Right cardiac atrium (tissue), 5 donors: ENCODE data around the gene AGAP3. TPM values are rescaled to one million over a fixed set of nuclear protein-coding genes. Genes with fewer than 3 reads are reported as not detected.

Source experiments
- ATAC-seq, 2 donors: fragments of 200-7000 bp; cut with Tn5 transposase; one replicate each; pipeline versions ENCODE4 v1.8.0 to v1.9.1; 2020; ENCODE audit warnings: moderate library complexity in 2 of 2, mild to moderate bottlenecking in 1 of 2
- DNase-seq, 3 donors: peaks; one replicate each; pipeline ENCODE4 v3.0.0-alpha.2; 2020
- H3K27ac ChIP-seq: one replicate; pipeline ENCODE4 v1.5.1; 2013; ENCODE audit warnings: mild to moderate bottlenecking, low read length, control low read depth, moderate library complexity
- H3K27me3 ChIP-seq: one replicate; pipeline ENCODE4 v1.6.1; 2013; ENCODE audit not compliant: control insufficient read depth, insufficient read depth
- H3K4me1 ChIP-seq: one replicate; pipeline ENCODE4 v1.6.1; 2013; ENCODE audit warnings: low read length; ENCODE audit not compliant: control insufficient read depth, insufficient read depth
- H3K4me3 ChIP-seq: one replicate; pipeline ENCODE4 v1.5.1; 2013; ENCODE audit warnings: low read length, control low read depth
- H3K9me3 ChIP-seq: one replicate; pipeline ENCODE4 v1.6.1; 2013; ENCODE audit warnings: low read length; ENCODE audit not compliant: control insufficient read depth
- WGBS: extraction: QIAGEN DNeasy Blood & Tissue Kit; methylation state at CpG from one replicate; pipeline ENCODE4 v1.1.7; 2013; 5-methylcytosine and 5-hydroxymethylcytosine counted together
- intact Hi-C, 4 donors: fragments of 100-400 bp; cut with DNase I; formaldehyde crosslinking; loops; one replicate each; pipeline versions ENCODE4 v1.11.0 to v1.14.0; 2022 to 2023
- polyA plus RNA-seq: library from polyadenylated mRNA; stranded (reverse); fragments of 200-250 nt; gene quantifications from one replicate; pipeline ENCODE4 v1.2.3, GENCODE V29; 2013
- total RNA-seq, 4 donors: library from RNA; stranded (reverse); fragmentation: NEBNext Ultra II Directional; extraction: Animal tissue kit (Norgen Biotek cat#: 25700); gene quantifications; one replicate each; pipeline ENCODE4 v1.2.1, GENCODE V29; 2021
- donor health status: healthy with polysubstance abuse.
- donor health status: DM: no; HTN: yes; CAD: no.
- donor health status: DM: no; HTN: no; CAD: no.
- donor health status: DM: no; HTN: yes; CAD: no; lungs with severe emphysema.
- donor health status: DM: yes; HTN: yes; CAD: no.

AGAP3 gene
- total and polyA plus RNA-seq, 5 donors = 58.3 to 78.8 (median 64.8) TPM

DNA sequence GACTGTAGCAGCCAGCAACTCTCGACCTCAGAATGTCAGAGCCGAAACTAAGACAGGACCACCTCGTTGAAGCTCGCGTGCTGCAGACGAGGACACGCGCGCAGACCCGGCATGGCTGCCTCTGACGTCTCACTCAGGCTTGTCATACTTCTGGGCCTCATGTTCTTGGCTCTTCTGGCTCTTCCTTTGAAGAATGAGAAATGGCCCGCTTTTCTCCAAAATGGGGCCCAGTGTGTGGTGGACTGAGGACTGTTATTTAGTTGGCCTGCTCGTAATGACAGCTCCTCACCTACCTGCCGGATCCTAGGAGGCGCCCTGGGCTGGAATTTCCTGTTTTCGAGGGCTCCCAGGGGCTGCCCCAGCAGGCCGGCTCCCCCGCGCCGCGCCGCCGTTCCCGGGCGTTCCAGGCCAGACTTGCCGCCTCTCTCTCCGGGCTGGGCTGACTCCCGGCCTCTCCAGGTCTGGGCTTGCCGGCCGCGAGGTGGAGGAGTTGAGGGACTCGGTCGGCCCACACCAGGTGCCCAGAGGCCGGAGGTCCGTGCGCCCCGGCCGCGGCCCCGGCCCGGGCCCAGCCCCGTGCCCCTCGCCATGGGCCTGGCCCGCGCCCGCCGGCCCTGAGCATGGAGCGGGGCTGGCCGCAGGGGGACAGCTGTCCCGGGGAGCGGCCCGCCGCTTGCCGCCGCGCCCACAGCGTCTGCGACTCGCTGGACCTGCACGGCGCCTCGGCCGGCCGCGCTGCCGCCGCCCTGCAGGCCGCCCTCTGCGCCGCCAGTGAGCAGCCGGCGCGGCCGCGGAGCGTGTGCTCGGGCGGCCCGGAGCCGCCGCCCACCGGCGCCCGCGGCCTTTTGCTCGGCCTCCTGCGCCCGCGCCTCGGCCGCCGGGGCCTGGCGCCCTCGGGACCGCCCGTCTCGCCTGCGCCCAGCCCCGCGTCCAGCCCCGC is 28.1 kb downstream of the AGAP3 start:
- DNase-seq = peak in 1 of 3 donors; percentile 55
- no peak for ATAC-seq
- intact Hi-C loops = loop anchor here in 2 of 4 donors (10.0 kb wide), 2 partner anchors 90 to 100 kb away; partner anchors contain the start of genes ABCB8 (in 1 of the 2) and ATG9B (in 1 of the 2)
- Histone ChIP-seq H3K4me1 (peaks cover 3% of the 10 kb centered on the region), H3K4me3 (peak overlapping the region; percentile 60), H3K9me3 (no peaks in the 10 kb centered on the region), H3K27ac (no peak overlapping the region), H3K27me3 (no peaks in the 10 kb centered on the region)
- WGBS = 24% methylated on average over 101 of the region's 101 CpGs

DNA sequence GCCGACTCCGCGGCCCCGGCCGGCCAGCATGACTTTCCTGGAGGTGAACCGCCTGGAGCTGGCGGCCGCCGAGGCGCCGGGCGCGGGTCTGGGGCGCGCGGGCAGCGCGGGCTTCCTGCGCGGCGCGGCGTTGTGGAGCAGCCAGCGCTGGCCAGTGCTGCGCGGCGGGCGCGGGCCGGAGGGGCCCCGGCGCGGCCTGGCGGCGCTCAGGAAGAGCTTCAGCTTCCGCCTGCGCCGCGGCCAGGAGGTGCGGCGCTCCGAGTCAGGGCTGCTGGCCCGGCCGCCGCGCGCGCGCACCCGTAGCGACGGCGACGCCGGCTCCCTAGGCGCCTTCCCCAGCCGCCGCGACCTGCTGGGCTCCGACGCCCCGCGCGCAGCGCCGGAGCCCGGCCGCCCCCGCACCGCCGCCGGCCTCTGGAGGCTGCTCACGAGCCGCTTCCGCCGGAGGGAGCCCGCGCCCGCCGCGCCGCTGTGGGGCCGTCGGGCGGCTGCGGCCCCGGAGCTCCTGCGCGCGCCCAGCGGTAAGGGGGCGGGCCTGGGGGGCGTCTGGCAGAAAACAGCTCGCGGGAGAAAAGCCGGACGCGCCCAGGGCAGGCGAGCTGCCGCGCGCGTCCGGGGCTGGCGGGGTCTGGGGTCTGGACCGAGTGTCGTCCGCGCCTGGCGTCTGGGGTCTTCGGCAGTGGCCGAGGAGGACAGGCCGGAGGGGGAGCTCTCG is 29.0 kb downstream of the AGAP3 start:
- Histone ChIP-seq H3K27me3 (no peaks in the 10 kb centered on the region), H3K9me3 (no peaks in the 10 kb centered on the region), H3K4me3 (peak overlapping the region; percentile 60), H3K27ac (no peak overlapping the region), H3K4me1 (peaks cover 3% of the 10 kb centered on the region)
- ATAC-seq = peak; percentile 22 to 31
- intact Hi-C loops = loop anchor here in 2 of 4 donors (10.0 kb wide), 2 partner anchors 90 to 100 kb away; partner anchors contain the start of genes ABCB8 (in 1 of the 2) and ATG9B (in 1 of the 2)
- 5% methylated on average over 114 of the region's 114 CpGs for WGBS
- peak in 2 of 3 donors; percentile 62 to 72 for DNase-seq

DNA sequence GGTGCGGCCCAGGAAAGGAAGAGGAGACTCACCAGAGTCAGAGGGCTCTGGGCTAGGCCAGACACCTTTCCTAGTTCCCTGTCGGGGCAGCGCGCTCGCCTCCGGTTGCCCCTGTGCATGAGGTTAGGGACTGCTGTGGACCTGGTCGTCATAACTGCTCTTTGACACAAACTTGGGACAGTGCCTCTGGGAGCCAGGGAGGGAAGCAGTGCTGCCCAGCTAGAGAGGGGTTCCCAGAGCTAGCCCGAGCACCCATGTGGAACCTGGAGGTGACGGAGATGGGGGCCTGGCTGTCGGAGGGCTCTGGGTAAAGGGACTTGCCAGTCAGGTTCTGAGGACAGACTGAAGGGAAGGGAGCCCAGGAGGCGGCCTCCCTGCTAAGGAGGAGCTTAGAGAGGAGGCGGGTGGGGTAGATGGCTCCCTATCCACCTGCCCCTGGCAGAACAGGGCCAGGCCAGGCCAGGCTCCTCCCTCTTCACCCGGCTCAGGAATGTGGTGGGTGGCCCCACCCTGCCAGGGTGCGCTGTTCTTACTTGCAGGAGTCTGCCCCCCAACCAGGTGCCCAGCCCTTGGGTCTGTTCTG is 29.7 kb downstream of the AGAP3 start:
- 81% methylated on average over 14 of the region's 14 CpGs for WGBS
- H3K27ac ChIP-seq = no peak overlapping the region
- peak in 1 of 2 donors; percentile 2 for ATAC-seq

DNA sequence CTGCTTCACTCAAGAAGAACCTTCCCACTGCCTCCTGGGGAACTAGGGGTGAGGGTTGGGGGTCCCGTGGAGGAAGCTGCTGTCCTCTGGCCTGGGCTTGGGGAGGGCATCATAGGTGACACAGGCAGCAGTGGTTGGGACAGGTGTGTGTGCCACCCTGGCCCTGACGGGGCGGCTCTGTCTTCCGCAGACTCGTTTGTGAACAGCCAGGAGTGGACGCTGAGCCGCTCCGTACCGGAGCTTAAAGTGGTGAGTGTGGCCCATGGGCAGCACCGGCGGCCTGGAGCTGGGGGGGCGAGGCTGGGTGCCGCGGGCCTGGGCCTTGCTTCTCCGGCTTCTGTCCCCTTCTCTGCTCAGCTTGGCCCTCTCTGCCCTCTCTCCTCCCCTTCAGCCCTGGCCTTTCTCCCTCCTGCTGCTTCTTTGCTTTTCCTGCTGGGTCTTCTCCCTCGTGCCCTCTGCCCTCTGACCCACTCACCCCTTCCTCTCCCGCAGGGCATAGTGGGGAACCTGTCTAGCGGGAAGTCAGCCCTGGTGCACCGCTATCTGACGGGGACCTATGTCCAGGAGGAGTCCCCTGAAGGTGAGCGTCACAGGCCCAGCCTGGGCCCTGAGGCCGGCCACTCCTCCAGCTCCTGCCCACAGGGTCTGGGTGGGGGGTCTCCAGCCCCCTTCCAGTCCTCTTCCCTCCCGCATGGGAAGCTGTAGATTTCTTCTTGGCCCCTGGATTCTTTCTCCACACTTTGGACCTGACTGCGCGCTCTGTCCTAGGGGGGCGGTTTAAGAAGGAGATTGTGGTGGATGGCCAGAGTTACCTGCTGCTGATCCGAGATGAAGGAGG is 30.5 kb downstream of the AGAP3 start:
- ATAC-seq = no peak
- 93% methylated on average over 27 of the region's 27 CpGs for WGBS
- peak in 1 of 3 donors; percentile 62 for DNase-seq
- H3K4me3 ChIP-seq = no peak overlapping the region
- H3K27me3 ChIP-seq = no peaks in the 10 kb centered on the region
- intact Hi-C loops = loop anchor here in 2 of 4 donors (10.0 kb wide), 2 partner anchors 92 to 102 kb away; partner anchors contain the start of genes ABCB8 (in 1 of the 2) and ATG9B (in 1 of the 2)
- H3K4me1 ChIP-seq = peaks cover 3% of the 10 kb centered on the region
- no peaks in the 10 kb centered on the region for H3K9me3 ChIP-seq
- no peak overlapping the region for H3K27ac ChIP-seq

More for the DNA sequence above, 29.7 kb downstream of the AGAP3 start:
- Histone ChIP-seq H3K4me3 (no peak overlapping the region), H3K9me3 (no peaks in the 10 kb centered on the region), H3K27me3 (no peaks in the 10 kb centered on the region), H3K4me1 (peaks cover 3% of the 10 kb centered on the region)
- intact Hi-C loops = loop anchor here in 2 of 4 donors (10.0 kb wide), 2 partner anchors 91 to 101 kb away; partner anchors contain the start of genes ABCB8 (in 1 of the 2) and ATG9B (in 1 of the 2)
- peak in 1 of 3 donors; percentile 62 for DNase-seq

DNA sequence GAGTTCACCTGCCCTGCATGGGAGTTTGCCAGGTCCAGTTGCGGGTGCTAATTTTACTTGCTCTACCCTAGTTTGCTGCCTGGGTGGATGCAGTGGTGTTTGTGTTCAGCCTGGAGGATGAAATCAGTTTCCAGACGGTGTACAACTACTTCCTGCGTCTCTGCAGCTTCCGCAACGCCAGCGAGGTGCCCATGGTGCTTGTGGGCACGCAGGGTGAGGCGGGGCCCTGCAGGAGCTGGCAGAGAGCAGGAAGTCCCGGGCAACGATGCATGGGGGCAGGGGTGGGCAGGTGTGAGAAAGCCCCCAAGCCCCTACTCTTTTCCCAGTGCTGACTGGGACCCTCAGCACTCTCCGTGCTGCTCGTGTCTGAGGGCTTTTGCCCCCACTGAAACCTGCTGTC is 31.3 kb downstream of the AGAP3 start:
- intact Hi-C loops = loop anchor here in 2 of 4 donors (10.0 kb wide), 2 partner anchors 93 to 103 kb away; partner anchors contain the start of genes ABCB8 (in 1 of the 2) and ATG9B (in 1 of the 2)
- no peak for ATAC-seq
- DNase-seq = peak in 1 of 3 donors; percentile 34
- Histone ChIP-seq H3K9me3 (no peaks in the 10 kb centered on the region), H3K27ac (no peak overlapping the region), H3K4me1 (peaks cover 3% of the 10 kb centered on the region), H3K27me3 (no peaks in the 10 kb centered on the region), H3K4me3 (no peak overlapping the region)
- 90% methylated on average over 12 of the region's 12 CpGs for WGBS

DNA sequence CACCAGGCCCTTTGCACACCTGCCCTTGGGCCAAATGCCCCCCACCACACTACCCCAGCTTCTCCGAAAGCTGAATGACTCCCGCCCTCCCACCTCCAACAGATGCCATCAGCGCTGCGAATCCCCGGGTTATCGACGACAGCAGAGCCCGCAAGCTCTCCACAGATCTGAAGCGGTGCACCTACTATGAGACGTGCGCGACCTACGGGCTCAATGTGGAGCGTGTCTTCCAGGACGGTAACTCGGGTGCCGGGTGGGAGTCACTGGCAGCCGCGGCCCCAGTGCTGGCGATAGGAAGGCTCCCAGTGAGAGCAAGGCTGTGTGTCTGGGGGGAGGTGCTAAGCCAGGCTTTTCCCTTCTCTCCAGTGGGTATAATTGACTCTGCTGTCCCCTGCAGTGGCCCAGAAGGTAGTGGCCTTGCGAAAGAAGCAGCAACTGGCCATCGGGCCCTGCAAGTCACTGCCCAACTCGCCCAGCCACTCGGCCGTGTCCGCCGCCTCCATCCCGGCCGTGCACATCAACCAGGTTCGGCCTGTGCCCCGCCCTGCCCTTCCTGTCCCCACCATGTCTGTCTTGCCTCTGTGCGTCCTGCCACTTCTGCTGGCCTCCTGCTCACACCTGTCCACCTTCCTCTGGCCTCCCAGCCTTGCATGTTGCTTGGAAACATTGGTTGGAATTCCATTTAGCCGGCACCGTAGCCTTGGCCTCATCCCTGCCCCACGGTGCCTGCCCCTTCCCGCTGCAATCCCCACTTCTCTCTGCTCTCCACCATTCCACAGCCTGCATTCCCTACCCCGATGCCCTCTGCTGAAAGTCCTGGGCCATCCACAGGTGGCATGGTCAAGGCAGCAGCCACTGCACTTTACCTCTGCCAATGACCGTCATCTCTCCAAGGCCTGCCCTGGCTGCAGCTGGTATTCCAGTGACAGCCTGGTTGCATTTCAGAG is 32.1 kb downstream of the AGAP3 start:
- H3K27ac ChIP-seq = no peak overlapping the region
- ATAC-seq (no peak), DNase-seq (peak in 1 of 3 donors; percentile 52)
- intact Hi-C loops = loop anchor here in 2 of 4 donors (10.0 kb wide), 2 partner anchors 94 to 104 kb away; partner anchors contain the start of genes ABCB8 (in 1 of the 2) and ATG9B (in 1 of the 2)
- no peak overlapping the region for H3K4me3 ChIP-seq
- H3K27me3 ChIP-seq = no peaks in the 10 kb centered on the region
- 93% methylated on average over 38 of the region's 38 CpGs for WGBS
- H3K9me3 ChIP-seq = no peaks in the 10 kb centered on the region
- peaks cover 3% of the 10 kb centered on the region for H3K4me1 ChIP-seq

DNA sequence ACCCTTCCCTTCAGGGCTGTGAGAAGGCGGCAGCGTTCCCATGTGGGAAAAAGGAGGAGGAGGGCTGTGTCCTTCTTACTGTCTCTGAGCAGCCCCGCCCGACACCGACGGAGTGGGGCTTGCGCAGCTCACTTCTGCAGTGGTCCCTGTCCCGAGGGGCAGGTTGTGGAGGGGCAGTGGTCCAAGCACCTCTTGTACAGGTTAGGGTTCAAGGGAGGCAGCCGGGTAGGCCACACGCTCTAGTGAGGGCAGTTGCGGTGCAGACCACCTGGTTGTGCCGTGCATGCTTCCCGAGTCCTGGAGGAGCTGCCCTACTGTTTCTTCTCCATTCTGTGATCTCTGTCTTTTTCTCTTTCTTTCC is 32.8 kb downstream of the AGAP3 start:
- no peak for ATAC-seq

DNA sequence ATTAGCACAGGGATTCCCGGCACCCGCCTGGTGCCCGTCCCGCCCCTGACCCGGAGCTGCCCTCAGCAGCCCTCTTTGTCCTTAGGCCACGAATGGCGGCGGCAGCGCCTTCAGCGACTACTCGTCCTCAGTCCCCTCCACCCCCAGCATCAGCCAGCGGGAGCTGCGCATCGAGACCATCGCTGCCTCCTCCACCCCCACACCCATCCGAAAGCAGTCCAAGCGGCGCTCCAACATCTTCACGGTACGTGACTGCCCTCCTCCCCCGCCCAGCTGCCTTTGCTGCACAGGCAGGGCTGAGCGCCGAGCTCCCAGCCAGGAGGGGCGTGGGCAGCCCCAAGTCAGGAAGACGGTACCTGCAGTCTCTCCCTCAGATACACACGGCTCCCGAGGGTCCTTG is 33.6 kb downstream of the AGAP3 start:
- Histone ChIP-seq H3K4me1 (no peaks in the 10 kb centered on the region), H3K4me3 (no peak overlapping the region), H3K27me3 (no peaks in the 10 kb centered on the region), H3K27ac (no peak overlapping the region), H3K9me3 (no peaks in the 10 kb centered on the region)
- DNase-seq (peak in 1 of 3 donors; percentile 44), ATAC-seq (no peak)
- intact Hi-C loops = loop anchor here in 2 of 4 donors (10.0 kb wide), 3 partner anchors 95 to 185 kb away; partner anchors contain the start of genes ABCB8 (in 1 of the 2) and ATG9B (in 1 of the 2)
- WGBS = 92% methylated on average over 27 of the region's 27 CpGs

More for the DNA sequence above, 32.8 kb downstream of the AGAP3 start:
- intact Hi-C loops = loop anchor here in 2 of 4 donors (10.0 kb wide), 2 partner anchors 94 to 104 kb away; partner anchors contain the start of genes ABCB8 (in 1 of the 2) and ATG9B (in 1 of the 2)
- Histone ChIP-seq H3K4me3 (no peak overlapping the region), H3K27ac (no peak overlapping the region), H3K27me3 (no peaks in the 10 kb centered on the region), H3K4me1 (peaks cover 3% of the 10 kb centered on the region), H3K9me3 (no peaks in the 10 kb centered on the region)
- peak in 1 of 3 donors; percentile 35 for DNase-seq
- 96% methylated on average over 13 of the region's 13 CpGs for WGBS

DNA sequence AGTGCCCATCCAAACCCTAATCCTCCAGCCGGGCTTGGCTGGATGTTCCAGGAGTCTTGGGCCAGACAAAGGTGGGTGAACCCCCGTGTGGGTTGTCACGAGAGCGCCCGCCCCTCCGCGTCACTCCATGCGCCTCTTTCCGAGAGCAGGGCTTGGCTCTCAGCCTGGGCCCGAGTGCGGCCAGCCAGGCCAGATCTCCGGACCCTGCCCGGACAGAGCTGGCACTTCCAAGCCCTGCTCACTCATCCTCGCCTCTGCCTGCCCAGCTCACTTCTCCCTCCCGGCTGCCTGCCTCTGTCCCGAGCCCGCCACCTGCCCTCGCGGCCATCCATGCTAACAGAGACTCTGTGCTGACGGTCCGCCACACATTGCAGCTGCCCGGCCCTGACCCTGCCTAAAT is 34.6 kb downstream of the AGAP3 start:
- H3K27ac ChIP-seq = no peak overlapping the region
- ATAC-seq (no peak), DNase-seq (peak in 1 of 3 donors; percentile 53)
- intact Hi-C loops = loop anchor here in 1 of 4 donors (10.0 kb wide), 1 partner anchor 184 kb away; no protein-coding TSS in a partner anchor
- no peaks in the 10 kb centered on the region for H3K27me3 ChIP-seq
- H3K4me3 ChIP-seq = no peak overlapping the region
- no peaks in the 10 kb centered on the region for H3K9me3 ChIP-seq
- no peaks in the 10 kb centered on the region for H3K4me1 ChIP-seq
- WGBS = 89% methylated on average over 22 of the region's 22 CpGs
